Stimulated activated CD4-positive, alpha-beta T cell treated with anti-CD3 and anti-CD28 coated beads, Interleukin-15, amount 100 ng/mL, for 48 hours (primary cell): ENCODE results near the gene PTTG1IP.

Experiments used
- DNase-seq, 2 donors: peaks; one replicate each; pipeline ENCODE4 v3.0.0-alpha.2; 2020; ENCODE audit warnings: low read depth in 2 of 2

PTTG1IP gene

GRCh38 chr21:44823179-44823660, 50.3 kb downstream of the PTTG1IP start:
- DNase-seq = no peak

DNA sequence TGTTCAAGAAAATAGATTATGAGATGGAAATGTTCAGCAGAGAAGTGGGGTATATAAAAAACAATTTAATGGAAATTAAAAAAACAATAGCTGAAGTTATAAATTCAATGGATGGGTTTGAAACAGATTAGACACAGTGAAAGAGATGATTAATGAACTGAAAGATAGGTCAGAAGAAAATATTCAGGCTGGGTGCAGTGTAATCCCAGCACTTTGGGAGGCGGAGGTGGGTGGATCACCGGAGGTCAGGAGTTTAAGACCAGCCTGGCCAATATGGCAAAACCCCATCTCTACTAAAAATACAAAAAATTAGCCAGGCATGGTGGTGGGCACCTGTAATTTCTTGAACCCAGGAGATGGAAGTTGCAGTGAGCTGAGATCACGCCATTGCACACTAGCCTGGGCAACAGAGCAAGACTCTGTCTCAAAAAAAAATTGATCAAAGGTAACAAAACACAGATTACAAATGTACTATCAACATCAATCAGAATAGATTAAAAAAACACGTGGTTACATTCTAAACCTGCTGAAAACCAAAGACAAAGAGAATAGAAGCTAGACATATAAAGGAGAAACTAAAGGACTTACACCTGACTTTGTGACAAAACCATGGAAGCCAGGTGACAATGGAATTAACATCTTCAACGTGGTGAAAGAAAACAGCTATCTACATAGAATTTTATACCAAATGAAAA, 50.9 kb downstream of the PTTG1IP start:
- no peak for DNase-seq

DNA sequence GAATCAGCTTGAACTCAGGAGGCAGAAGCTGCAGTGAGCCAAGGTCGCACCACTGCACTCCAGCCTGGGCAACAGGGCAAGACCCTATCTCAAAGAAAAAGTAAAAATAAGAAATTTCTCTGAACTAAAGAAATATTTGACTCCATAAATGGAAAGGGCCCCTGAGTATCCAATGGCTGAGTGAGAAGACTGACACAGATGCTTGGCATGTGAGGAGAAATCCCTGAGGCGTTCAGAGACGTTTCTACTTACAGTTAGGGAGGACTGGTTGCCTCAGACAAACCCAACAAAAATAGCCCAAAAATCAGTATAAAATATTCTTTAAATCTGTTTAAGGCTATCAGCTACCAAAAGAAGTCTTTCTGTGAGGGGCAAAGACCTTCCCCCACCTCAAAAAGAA, 52.6 kb downstream of the PTTG1IP start:
- no peak for DNase-seq

GRCh38 chr21:44819283-44820243, 53.9 kb downstream of the PTTG1IP start:
- no peak for DNase-seq

DNA sequence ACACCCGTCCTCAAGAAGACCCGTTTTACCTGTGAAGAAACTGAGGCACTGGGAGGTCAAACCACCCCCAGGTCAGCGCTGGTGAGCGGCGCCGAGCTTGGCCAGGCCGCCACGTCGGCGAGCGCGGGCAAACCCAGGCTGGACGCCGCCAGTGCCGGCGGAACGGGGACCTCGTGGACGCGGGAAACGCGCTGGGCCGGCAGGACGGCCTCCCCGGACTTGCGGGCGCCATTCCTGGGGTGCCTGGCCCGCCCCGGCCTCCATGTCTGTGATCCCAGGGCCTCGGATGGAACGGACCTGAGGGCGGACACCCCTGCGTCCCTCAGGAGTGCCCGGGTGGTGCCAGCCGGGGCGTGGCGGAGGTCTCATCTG, 54.9 kb downstream of the PTTG1IP start:
- no peak for DNase-seq

DNA sequence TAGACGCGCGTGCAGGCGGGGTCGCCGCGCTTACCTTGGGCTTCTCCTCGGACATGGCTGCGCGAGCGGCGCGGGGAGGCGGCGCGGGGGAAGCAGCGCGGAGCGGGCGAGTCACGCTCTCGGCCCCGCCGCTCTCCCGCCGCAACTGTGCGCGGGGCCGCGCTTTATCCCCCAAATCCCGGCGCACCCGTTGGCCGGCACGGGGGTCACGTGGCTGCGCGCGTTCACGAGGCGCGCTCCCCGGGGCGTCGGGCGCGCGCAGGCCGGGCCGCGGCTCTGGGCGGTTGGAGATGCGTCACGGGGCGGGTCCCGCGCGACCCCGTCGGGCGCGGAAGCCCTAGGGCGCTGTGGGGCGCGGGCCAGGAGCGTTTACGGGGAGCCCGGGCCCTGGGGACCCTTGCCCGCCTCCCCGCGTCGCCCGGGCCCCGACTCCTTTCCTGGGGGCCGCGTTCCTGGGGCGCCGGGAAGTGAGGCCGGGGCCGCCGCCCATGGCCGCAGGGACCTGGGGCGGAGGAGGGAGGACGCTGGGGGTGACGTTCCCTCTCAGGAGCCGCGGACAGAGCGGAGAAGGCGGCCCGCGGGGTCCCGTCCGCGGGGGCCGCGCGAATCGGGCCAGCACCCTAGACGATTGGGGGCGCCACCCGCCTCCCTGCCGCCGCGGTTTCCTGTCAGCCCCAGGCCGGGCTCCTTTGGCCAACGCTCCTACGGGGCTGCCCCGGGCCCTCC, 55.4 kb downstream of the PTTG1IP start, which contains the start of gene SUMO3:
Gene SUMO3, minus strand, starts transcription at position 149 of the 726 bp plus-strand sequence. Its CDS starts 94 bp downstream, at position 55.
- DNase-seq = peak; percentile 65 to 81

DNA sequence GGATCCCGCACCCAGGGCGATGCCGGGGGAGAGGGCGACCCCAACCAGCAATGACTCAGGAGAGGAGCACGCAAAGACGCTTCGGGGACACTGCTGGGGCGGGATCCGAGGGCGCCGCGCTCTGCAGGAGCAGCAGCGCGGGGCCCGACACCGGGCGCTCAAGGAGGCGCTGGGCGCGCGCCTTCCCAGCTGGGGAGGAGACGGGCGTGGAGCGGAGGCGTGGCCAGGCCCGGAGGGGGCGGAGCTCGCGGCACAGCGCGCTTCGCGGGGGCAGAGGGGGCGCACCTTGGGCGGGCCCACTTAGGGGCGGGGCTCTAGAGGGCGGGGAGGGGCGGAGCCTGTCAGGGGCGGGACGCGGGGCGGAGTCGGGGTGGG, 56.0 kb downstream of the PTTG1IP start:
- DNase-seq = peak; percentile 85 to 90

GRCh38 chr21:44816761-44817505, 56.6 kb downstream of the PTTG1IP start:
- no peak for DNase-seq

- no peak for DNase-seq
These were observed 57.5 kb downstream of the PTTG1IP start for GRCh38 chr21:44815852-44816628.

GRCh38 chr21:44815225-44815624, 58.3 kb downstream of the PTTG1IP start:
- DNase-seq = no peak

DNA sequence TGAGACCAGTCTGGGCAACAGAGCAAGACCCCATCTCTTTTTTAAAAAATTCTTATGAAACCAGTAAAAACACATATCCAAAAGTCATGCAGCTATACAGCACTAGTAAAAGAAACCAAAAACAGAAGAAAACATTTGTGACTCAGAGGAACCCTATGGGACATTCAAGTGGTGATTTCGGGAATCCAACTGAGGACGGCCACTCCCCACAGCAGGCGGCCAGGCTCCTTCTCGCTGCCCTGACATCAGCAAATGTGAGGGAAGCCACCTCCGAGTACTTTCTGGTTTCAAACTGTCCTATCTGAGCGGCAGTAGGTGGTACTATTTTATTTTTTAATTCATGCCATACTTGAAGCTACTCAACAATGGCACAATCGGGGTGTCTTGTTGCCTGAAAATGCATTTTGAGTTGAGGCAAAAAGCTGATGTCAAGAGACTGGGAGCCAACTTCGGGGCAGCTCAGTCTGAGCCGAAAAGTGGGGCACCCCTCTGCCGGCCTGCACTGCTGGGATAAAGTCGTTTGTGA, 58.9 kb downstream of the PTTG1IP start:
- DNase-seq = no peak

DNA sequence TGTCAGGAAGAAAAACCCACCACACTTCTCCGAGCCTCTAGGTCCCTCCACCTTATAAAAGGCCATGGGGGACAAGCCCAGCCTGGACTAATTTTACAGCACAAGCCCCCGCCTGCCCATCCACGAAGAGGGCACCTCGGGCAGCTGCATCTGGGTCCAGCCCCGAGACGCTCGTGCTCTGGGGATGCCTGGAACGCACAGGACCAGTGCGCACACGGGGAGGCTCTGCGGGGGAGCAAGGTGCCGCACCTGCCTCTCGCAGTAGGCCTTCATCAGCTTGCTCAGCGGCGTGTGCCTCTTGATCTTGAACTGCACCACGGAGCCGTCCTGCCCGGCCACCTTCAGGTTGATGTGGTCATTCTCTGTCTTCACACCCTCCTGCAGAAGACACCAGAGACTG, 59.8 kb downstream of the PTTG1IP start:
- DNase-seq = no peak

- no peak for DNase-seq
These were observed 60.3 kb downstream of the PTTG1IP start for GRCh38 chr21:44813149-44813548.

- DNase-seq = no peak
These were observed 60.9 kb downstream of the PTTG1IP start for GRCh38 chr21:44812640-44813039.

- no peak for DNase-seq
These were observed 62.7 kb downstream of the PTTG1IP start for GRCh38 chr21:44810779-44811178.

DNA sequence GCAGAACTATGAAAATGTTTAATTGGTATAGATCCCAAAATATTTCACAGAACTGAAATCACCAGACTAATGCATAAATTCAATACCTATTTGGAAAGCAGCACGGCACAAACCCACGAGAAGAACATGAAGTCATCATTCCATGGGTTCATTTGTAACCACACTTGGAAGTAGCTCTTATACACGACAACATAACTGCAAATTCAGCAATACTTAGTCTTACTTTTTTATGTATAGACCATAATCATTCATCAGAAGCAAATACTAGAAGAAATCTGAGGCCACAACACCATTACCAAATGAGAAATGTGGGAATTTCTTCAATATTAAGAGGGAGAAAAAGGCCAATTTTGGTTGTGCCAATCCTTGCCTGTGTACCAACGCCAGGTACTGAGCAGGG, 67.6 kb downstream of the PTTG1IP start:
- no peak for DNase-seq

- DNase-seq = no peak
These were observed 68.3 kb downstream of the PTTG1IP start for GRCh38 chr21:44805226-44805625.

DNA sequence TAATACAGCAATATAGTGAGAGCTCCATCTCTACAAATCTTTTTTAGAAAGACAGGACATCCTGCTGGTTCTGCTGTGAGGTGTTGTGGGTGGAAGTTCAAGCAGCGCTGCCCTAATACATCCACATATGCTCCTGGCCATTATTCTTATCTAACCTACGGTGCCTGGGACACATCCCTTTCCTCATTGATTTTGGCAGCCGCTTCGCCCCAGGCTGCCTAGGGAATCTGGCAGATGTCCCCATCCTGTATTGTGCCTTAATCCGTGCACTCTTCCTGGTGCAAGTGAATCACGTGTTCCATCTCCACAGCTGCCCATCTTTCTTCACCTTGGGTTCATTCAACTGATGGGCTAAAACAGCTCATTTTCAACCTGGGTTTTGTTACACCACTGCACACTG, 68.7 kb downstream of the PTTG1IP start:
- no peak for DNase-seq

DNA sequence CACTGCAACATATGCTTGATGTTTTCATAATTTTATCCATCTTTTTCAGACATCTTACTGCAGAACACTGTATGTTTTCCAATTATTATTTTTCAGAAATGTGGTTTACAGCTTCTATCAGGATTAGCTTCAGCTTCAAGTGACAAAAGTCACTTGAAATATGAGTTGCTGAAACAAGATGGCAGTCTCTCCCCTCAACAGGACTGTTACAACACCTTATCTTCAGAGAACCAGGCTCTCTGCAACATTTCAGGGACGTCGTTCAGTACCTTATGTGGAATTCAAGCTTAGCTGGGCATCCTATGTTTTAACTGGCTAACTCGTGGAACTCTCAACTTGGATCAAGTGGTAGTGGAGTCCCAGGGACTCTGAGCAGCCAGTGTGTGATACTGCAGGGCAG, 69.8 kb downstream of the PTTG1IP start:
- DNase-seq = no peak

DNA sequence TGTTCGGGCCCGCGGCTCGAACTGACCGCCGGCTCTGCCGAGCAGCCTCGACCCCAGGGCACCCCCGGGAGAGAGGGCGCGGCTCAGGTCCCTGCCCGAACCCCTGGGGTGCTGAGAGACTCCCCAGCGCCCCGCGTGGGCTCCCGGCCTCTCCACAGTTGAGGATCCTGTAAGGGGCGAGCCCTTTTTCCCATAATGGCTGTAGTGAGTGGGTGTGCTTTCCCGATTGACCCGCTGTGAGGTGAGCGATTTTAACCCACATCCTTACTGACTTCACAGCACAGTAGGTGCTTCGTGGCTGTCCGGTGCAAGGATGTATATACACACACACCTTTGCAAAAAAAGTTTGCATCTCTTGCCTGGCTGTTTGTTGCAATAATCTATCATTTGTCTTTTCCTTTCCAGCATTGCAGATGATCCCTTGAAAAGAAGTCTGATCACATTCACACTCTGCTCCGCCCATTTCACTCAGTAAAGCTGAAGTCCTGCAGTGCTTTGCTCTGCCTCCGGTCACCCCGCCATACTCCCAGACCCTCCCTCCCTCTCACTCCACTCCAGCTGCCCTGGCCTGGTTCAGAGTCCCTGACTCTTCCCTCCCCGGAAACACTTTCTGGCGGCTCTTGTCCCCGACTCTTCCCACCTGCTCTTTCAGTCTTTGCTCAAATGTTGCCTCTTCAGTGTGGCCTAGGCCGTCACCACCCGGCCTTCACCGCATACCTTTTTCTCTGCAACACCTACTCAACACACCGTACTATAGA, 70.9 kb downstream of the PTTG1IP start:
- DNase-seq = no peak
